NCI-H1930 (cell line): ENCODE data around the gene PTPRE.

Experiments used
- DNase-seq, 2 experiments: peaks; one replicate each; lab custom pipeline; 2025; lab: John Stamatoyannopoulos, UW

PTPRE gene

GRCh38 chr10:127882801-127883459 lies 24.0 kb upstream of the PTPRE start:
- DNase-seq = no peak

- DNase-seq = no peak
Measured at GRCh38 chr10:127883516-127883915, 23.4 kb upstream of the PTPRE start.

GRCh38 chr10:127884501-127884900 lies 22.4 kb upstream of the PTPRE start:
- no peak for DNase-seq

GRCh38 chr10:127886371-127887051 lies 20.4 kb upstream of the PTPRE start:
- DNase-seq = no peak

- DNase-seq = no peak
Measured at GRCh38 chr10:127887541-127888415, 19.1 kb upstream of the PTPRE start.

- DNase-seq = no peak
Measured at GRCh38 chr10:127888521-127889312, 18.2 kb upstream of the PTPRE start.

- no peak for DNase-seq
Measured at GRCh38 chr10:127889605-127890195, 17.2 kb upstream of the PTPRE start.

- DNase-seq = no peak
Measured at GRCh38 chr10:127890216-127890615, 16.7 kb upstream of the PTPRE start.

- no peak for DNase-seq
Measured at GRCh38 chr10:127890832-127891334, 16.0 kb upstream of the PTPRE start.

GRCh38 chr10:127892743-127893142 lies 14.2 kb upstream of the PTPRE start, which contains the start of gene CLRN3:
Gene CLRN3, minus strand, starts transcription at chr10:127892941. Its CDS starts 157 bp downstream, at chr10:127892784.
- no peak for DNase-seq

GRCh38 chr10:127894146-127894545 lies 12.8 kb upstream of the PTPRE start:
- DNase-seq = no peak

GRCh38 chr10:127896590-127896989 lies 10.3 kb upstream of the PTPRE start:
- DNase-seq = no peak

- DNase-seq = no peak
Measured at GRCh38 chr10:127897177-127897576, 9.7 kb upstream of the PTPRE start.

GRCh38 chr10:127899766-127900387 lies 7.0 kb upstream of the PTPRE start:
- DNase-seq = no peak

- DNase-seq = no peak
Measured at GRCh38 chr10:127903789-127904188, 3.1 kb upstream of the PTPRE start.

- DNase-seq = no peak
Measured at GRCh38 chr10:127904311-127905000, 2.4 kb upstream of the PTPRE start.

- DNase-seq = no peak
Measured at GRCh38 chr10:127905001-127905847, 1.7 kb upstream of the PTPRE start.

- DNase-seq = no peak
Measured at GRCh38 chr10:127905848-127906261, 1.0 kb upstream of the PTPRE start.

- DNase-seq = no peak
Measured at GRCh38 chr10:127907411-127908105, 655 bp downstream of the PTPRE start.
